OCI-LY1 (cell line): ENCODE results near the gene USP22.

Source experiments
- CTCF ChIP-seq: fragments of 200-600 bp; sonication (generic), shearing (Covaris generic); IDR thresholded peaks from 2 replicates; pipeline ENCODE4 v1.5.1; 2017; ENCODE audit warnings: mild to moderate bottlenecking, antibody characterized with exemption, low read length, moderate library complexity, mixed read lengths
- EZH2 ChIP-seq: fragments of 200-600 bp; sonication (generic), shearing (Covaris generic); IDR thresholded peaks from 2 replicates; pipeline ENCODE4 v1.8.0; 2017; ENCODE audit warnings: borderline replicate concordance, mixed run types, mild to moderate bottlenecking, antibody characterized with exemption, low read length, moderate library complexity, mixed read lengths

GRCh38 chr17:20970329-20970728, 72.5 kb downstream of the USP22 start:
- no peak for TF ChIP-seq EZH2
- TF ChIP-seq CTCF, result no peak
